Measurements from ENCODE around the gene COLEC11.

COLEC11 gene

GRCh38 chr2:3581367-3582262, 13.3 kb upstream of the COLEC11 start:
- no peaks in the 10 kb centered on the region for H3K9me3 Mint-ChIP-seq
- H3K4me1 Mint-ChIP-seq = peaks cover 28% of the 10 kb centered on the region

GRCh38 chr2:3584076-3584475, 10.8 kb upstream of the COLEC11 start:
- Mint-ChIP-seq H3K4me3 (no peak overlapping the region), H3K27me3 (ENCODE audit: low read depth) (no peaks in the 10 kb centered on the region), H3K27ac (peak overlapping the region; percentile 68 to 94 (median 87)), H3K4me1 (peaks cover 6% of the 10 kb centered on the region), H3K9me3 (no peaks in the 10 kb centered on the region), H3K36me3 (ENCODE audit: low read depth) (peaks cover 56% of the 10 kb centered on the region)
- TF ChIP-seq CTCF (IDR thresholded peaks at IDR 0.05; ENCODE audit: unreplicated experiment in 3 of 3) = no peak

More at GRCh38 chr2:3581367-3582262, 13.3 kb upstream of the COLEC11 start:
- H3K4me3 Mint-ChIP-seq = no peak overlapping the region
- peaks cover 67% of the 10 kb centered on the region for H3K36me3 Mint-ChIP-seq (ENCODE audit: low read depth)
- no peak overlapping the region for H3K27ac Mint-ChIP-seq
- H3K27me3 Mint-ChIP-seq (ENCODE audit: low read depth) = no peaks in the 10 kb centered on the region
- no peak for TF ChIP-seq CTCF (IDR thresholded peaks at IDR 0.05; ENCODE audit: unreplicated experiment in 3 of 3)

- no peak for TF ChIP-seq CTCF (IDR thresholded peaks at IDR 0.05; ENCODE audit: unreplicated experiment in 3 of 3)
- Mint-ChIP-seq H3K27ac (peak overlapping the region; percentile 91 to 97 (median 94)), H3K36me3 (ENCODE audit: low read depth) (peaks cover 56% of the 10 kb centered on the region), H3K4me3 (no peak overlapping the region), H3K4me1 (no peaks in the 10 kb centered on the region), H3K9me3 (peaks cover 2% of the 10 kb centered on the region), H3K27me3 (ENCODE audit: low read depth) (no peaks in the 10 kb centered on the region)
These were observed 10.2 kb upstream of the COLEC11 start for GRCh38 chr2:3584608-3585260.

GRCh38 chr2:3585261-3586109, 9.4 kb upstream of the COLEC11 start:
- no peaks in the 10 kb centered on the region for H3K4me1 Mint-ChIP-seq
- H3K36me3 Mint-ChIP-seq (ENCODE audit: low read depth) = peaks cover 51% of the 10 kb centered on the region
- H3K27me3 Mint-ChIP-seq (ENCODE audit: low read depth) = no peaks in the 10 kb centered on the region
- peak overlapping the region; percentile 91 to 97 (median 94) for H3K27ac Mint-ChIP-seq
- no peak for TF ChIP-seq CTCF (IDR thresholded peaks at IDR 0.05; ENCODE audit: unreplicated experiment in 3 of 3)
- peaks cover 3% of the 10 kb centered on the region for H3K9me3 Mint-ChIP-seq
- peak overlapping the region; percentile 34 to 61 (median 53) for H3K4me3 Mint-ChIP-seq

GRCh38 chr2:3586220-3586619, 8.7 kb upstream of the COLEC11 start:
- no peak for TF ChIP-seq CTCF (IDR thresholded peaks at IDR 0.05; ENCODE audit: unreplicated experiment in 3 of 3)
- Mint-ChIP-seq H3K4me1 (no peaks in the 10 kb centered on the region), H3K27me3 (ENCODE audit: low read depth) (no peaks in the 10 kb centered on the region), H3K27ac (peak overlapping the region; percentile 88 to 94 (median 91)), H3K36me3 (ENCODE audit: low read depth) (peaks cover 43% of the 10 kb centered on the region), H3K9me3 (peaks cover 3% of the 10 kb centered on the region), H3K4me3 (peak overlapping the region in 1 of 3 experiments; percentile 15)
